H1 (cell line): Measurements from ENCODE around the gene ARHGAP26. TPM values are rescaled to one million over a fixed set of nuclear protein-coding genes. Genes with fewer than 3 reads are reported as not detected.

ENCODE experiments used
- CTCF ChIA-PET: fragments of 300-600 bp; sonication (Branson Sonifier 250); formaldehyde crosslinking; loops from one replicate; lab custom pipeline; 2021; ENCODE audit not compliant: partially characterized antibody; lab: Charles Lee
- POLR2A ChIA-PET: fragments of 300-600 bp; sonication (Branson Sonifier 250); formaldehyde crosslinking; loops from one replicate; lab custom pipeline; 2021; ENCODE audit warnings: inconsistent platforms; ENCODE audit not compliant: partially characterized antibody; lab: Charles Lee
- DNase-seq, 2 experiments: peaks; one replicate each; pipeline versions ENCODE4 v3.0.0 to v3.0.0-alpha.2; 2010 to 2022; ENCODE audit warnings: low spot score in 2 of 2, low read depth in 1 of 2, mixed read lengths in 1 of 2
- FAIRE-seq: peaks from 2 replicates; lab custom pipeline; 2011; peaks lifted over from hg19 to GRCh38; lab: Jason Lieb, UNC
- H2AFZ ChIP-seq: 2 replicates; pipeline ENCODE4 v1.8.1; 2012; ENCODE audit warnings: low read length, inconsistent platforms
- H2AK5ac ChIP-seq: 2 replicates; pipeline ENCODE4 v1.6.1; 2013; ENCODE audit warnings: low read depth, low read length
- H2BK120ac ChIP-seq: replicated peaks from 2 replicates; pipeline ENCODE3; 2013; ENCODE audit warnings: low read depth, low read length, inconsistent platforms
- H2BK12ac ChIP-seq: 2 replicates; pipeline ENCODE4 v1.6.1; 2013; ENCODE audit warnings: low read depth, low read length
- H2BK15ac ChIP-seq: 2 replicates; pipeline ENCODE4 v1.6.1; 2013; ENCODE audit warnings: low read length
- H2BK20ac ChIP-seq: 2 replicates; pipeline ENCODE4 v1.6.1; 2013; ENCODE audit warnings: low read length
- H2BK5ac ChIP-seq: 2 replicates; pipeline ENCODE4 v1.6.1; 2013; ENCODE audit warnings: low read depth, low read length
- H3K14ac ChIP-seq: 2 replicates; pipeline ENCODE4 v1.6.1; 2013; ENCODE audit warnings: inconsistent platforms; ENCODE audit not compliant: insufficient read length
- H3K18ac ChIP-seq: 2 replicates; pipeline ENCODE4 v1.6.1; 2013; ENCODE audit warnings: low read length; ENCODE audit errors: extremely low read depth
- H3K23ac ChIP-seq: 2 replicates; pipeline ENCODE4 v1.6.1; 2013; ENCODE audit warnings: inconsistent platforms; ENCODE audit not compliant: insufficient read length
- H3K23me2 ChIP-seq: 2 replicates; pipeline ENCODE4 v1.6.1; 2013; ENCODE audit warnings: low read depth, low read length
- H3K27ac ChIP-seq: 2 replicates; pipeline ENCODE4 v1.6.1; 2011; ENCODE audit warnings: low read depth, low read length, inconsistent platforms
- H3K27me3 ChIP-seq, 4 experiments: replicated peaks in 1 of 4; 1 replicate in 1 of 4; 2 replicates in 3 of 4; pipeline versions ENCODE4 v1.6.1 to v1.8.1; 2011 to 2013; ENCODE audit warnings: low read length in 3 of 4, mild to moderate bottlenecking in 3 of 4, inconsistent platforms in 2 of 4, mixed read lengths in 2 of 4, moderate library complexity in 1 of 4; ENCODE audit not compliant: control insufficient read depth in 3 of 4, insufficient read depth in 3 of 4; ENCODE audit errors: extremely low read depth in 1 of 4
- H3K36me3 ChIP-seq, 4 experiments: 2 replicates each; pipeline versions ENCODE4 v1.6.1 to v1.8.1; 2011 to 2013; ENCODE audit warnings: mild to moderate bottlenecking in 4 of 4, low read length in 3 of 4, moderate library complexity in 2 of 4, control low read depth in 1 of 4, inconsistent platforms in 1 of 4; ENCODE audit not compliant: insufficient read depth in 4 of 4, control insufficient read depth in 2 of 4
- H3K4ac ChIP-seq: replicated peaks from 2 replicates; pipeline ENCODE3; 2013; ENCODE audit warnings: low read length, low read depth, mixed read lengths, inconsistent platforms; ENCODE audit not compliant: insufficient read length
- H3K4me1 ChIP-seq, 4 experiments: replicated peaks in 1 of 4; 1 replicate in 1 of 4; 2 replicates in 3 of 4; pipeline versions ENCODE4 v1.6.1 to v1.8.1; 2011 to 2013; ENCODE audit warnings: low read length in 3 of 4, inconsistent platforms in 2 of 4, mixed read lengths in 1 of 4; ENCODE audit not compliant: insufficient read depth in 4 of 4, control insufficient read depth in 3 of 4
- H3K4me2 ChIP-seq, 2 experiments: 2 replicates each; pipeline versions ENCODE4 v1.6.1 to v1.8.1; 2011 to 2013; ENCODE audit warnings: low read depth in 2 of 2, low read length in 2 of 2, control low read depth in 1 of 2, inconsistent platforms in 1 of 2, mild to moderate bottlenecking in 1 of 2; ENCODE audit not compliant: insufficient read depth in 1 of 2
- H3K4me3 ChIP-seq, 4 experiments: fragments of 200-600, 300-600 bp in 1 of 4; sonication (generic), shearing (Covaris generic), sonication (Bioruptor Twin) in 1 of 4; 2 replicates each; pipeline versions ENCODE4 v1.5.1 to v1.8.1; 2011 to 2016; ENCODE audit warnings: low read length in 4 of 4, low read depth in 3 of 4, control low read depth in 2 of 4, inconsistent platforms in 2 of 4, mild to moderate bottlenecking in 2 of 4, mixed read lengths in 1 of 4, moderate library complexity in 1 of 4; ENCODE audit not compliant: insufficient read depth in 2 of 4; ENCODE audit errors: extremely low read depth in 1 of 4
- H3K56ac ChIP-seq: replicated peaks from 2 replicates; pipeline ENCODE3; 2013; ENCODE audit warnings: low read depth, mild to moderate bottlenecking, mixed read lengths, low read length, inconsistent platforms; ENCODE audit not compliant: insufficient read length
- H3K79me1 ChIP-seq: 2 replicates; pipeline ENCODE4 v1.6.1; 2013; ENCODE audit warnings: low read depth, low read length, control low read depth
- H3K79me2 ChIP-seq, 2 experiments: 2 replicates each; pipeline versions ENCODE4 v1.6.1 to v1.8.1; 2012 to 2013; ENCODE audit warnings: low read length in 2 of 2, mild to moderate bottlenecking in 2 of 2, inconsistent platforms in 1 of 2; ENCODE audit not compliant: insufficient read depth in 2 of 2, control insufficient read depth in 1 of 2
- H3K9ac ChIP-seq, 4 experiments: replicated peaks in 1 of 4; 1 replicate in 1 of 4; 2 replicates in 3 of 4; pipeline versions ENCODE4 v1.6.1 to v1.8.1; 2011 to 2013; ENCODE audit warnings: low read depth in 3 of 4, low read length in 3 of 4, control low read depth in 2 of 4, mild to moderate bottlenecking in 2 of 4, moderate library complexity in 2 of 4, inconsistent platforms in 1 of 4; ENCODE audit errors: extremely low read depth in 1 of 4
- H3K9me3 ChIP-seq, 2 experiments: 2 replicates each; pipeline versions ENCODE4 v1.6.1 to v1.8.1; 2012 to 2013; ENCODE audit warnings: mild to moderate bottlenecking in 2 of 2, moderate library complexity in 2 of 2, control low read depth in 1 of 2, inconsistent platforms in 1 of 2, low read depth in 1 of 2, low read length in 1 of 2, mixed read lengths in 1 of 2; ENCODE audit not compliant: insufficient read depth in 2 of 2
- H4K20me1 ChIP-seq, 2 experiments: replicated peaks in 1 of 2; 2 replicates each; pipeline versions ENCODE3 to v1.8.1; 2011 to 2013; ENCODE audit warnings: inconsistent platforms in 2 of 2, low read length in 2 of 2, mild to moderate bottlenecking in 1 of 2; ENCODE audit not compliant: insufficient read depth in 2 of 2, control insufficient read depth in 1 of 2
- H4K5ac ChIP-seq: 2 replicates; pipeline ENCODE4 v1.6.1; 2013; ENCODE audit warnings: low read length, low read depth, mixed read lengths, inconsistent platforms; ENCODE audit not compliant: insufficient read length
- H4K8ac ChIP-seq: 2 replicates; pipeline ENCODE4 v1.8.0; 2013; ENCODE audit warnings: mild to moderate bottlenecking, moderate library complexity, low read length, inconsistent platforms; ENCODE audit not compliant: insufficient read depth; ENCODE audit errors: extremely low read depth
- H4K91ac ChIP-seq: replicated peaks from 2 replicates; pipeline ENCODE3; 2013; ENCODE audit warnings: low read length, mixed read lengths, inconsistent platforms; ENCODE audit not compliant: insufficient read length
- ASH2L ChIP-seq: fragments of 200-600, 300-600 bp; sonication (generic); IDR thresholded peaks from one replicate; pipeline ENCODE4 v1.7.1; 2017; ENCODE audit warnings: low read length
- BCL11A ChIP-seq, 2 experiments: IDR thresholded peaks; one replicate each; pipeline ENCODE4 v1.6.1; 2011; ENCODE audit warnings: low read depth in 2 of 2, low read length in 2 of 2, mild to moderate bottlenecking in 2 of 2
- EGR1 ChIP-seq: IDR thresholded peaks from 2 replicates; pipeline ENCODE4 v1.6.1; 2011; ENCODE audit warnings: low read depth, low read length, borderline replicate concordance
- EZH2 ChIP-seq: fragments of 200-600 bp; sonication (generic); IDR thresholded peaks from 2 replicates; pipeline ENCODE4 v1.7.1; 2012; ENCODE audit warnings: low read depth, mild to moderate bottlenecking, moderate library complexity, low read length, inconsistent platforms; ENCODE audit not compliant: severe bottlenecking
- FOSL1 ChIP-seq: IDR thresholded peaks from 2 replicates; pipeline ENCODE4 v1.6.1; 2011; ENCODE audit warnings: mild to moderate bottlenecking, low read depth, low read length, moderate library complexity; ENCODE audit not compliant: insufficient read depth
- KDM4A ChIP-seq: IDR thresholded peaks from one replicate; pipeline ENCODE4 v1.7.1; 2012; ENCODE audit warnings: low read depth, mild to moderate bottlenecking, moderate library complexity, low read length, inconsistent platforms; ENCODE audit not compliant: severe bottlenecking
- POLR2A ChIP-seq, 2 experiments: IDR thresholded peaks; 1 replicate in 1 of 2; 2 replicates in 1 of 2; pipeline ENCODE4 v1.6.1; 2011; ENCODE audit warnings: low read depth in 2 of 2, low read length in 2 of 2, mild to moderate bottlenecking in 2 of 2; ENCODE audit errors: control extremely low read depth in 1 of 2
- RAD21 ChIP-seq, 2 experiments: IDR thresholded peaks in 1 of 2; conservative IDR thresholded peaks in 1 of 2; 2 replicates each; pipeline ENCODE4 v1.6.1; 2011; ENCODE audit warnings: low read depth in 2 of 2, low read length in 2 of 2, improper control_type of control experiment in 1 of 2, inconsistent platforms in 1 of 2, mild to moderate bottlenecking in 1 of 2, moderate library complexity in 1 of 2
- RBBP5 ChIP-seq: IDR thresholded peaks from 2 replicates; pipeline ENCODE4 v1.7.1; 2012; ENCODE audit warnings: low read depth, mild to moderate bottlenecking, inconsistent platforms, low read length, moderate library complexity, borderline replicate concordance
- SIX5 ChIP-seq: IDR thresholded peaks from 2 replicates; pipeline ENCODE4 v1.6.1; 2011; ENCODE audit warnings: mild to moderate bottlenecking, low read depth, low read length
- SP4 ChIP-seq: IDR thresholded peaks from 2 replicates; pipeline ENCODE4 v1.6.1; 2012; ENCODE audit warnings: low read length, inconsistent platforms
- TCF12 ChIP-seq: IDR thresholded peaks from 2 replicates; pipeline ENCODE4 v1.6.1; 2011; ENCODE audit warnings: low read depth, mild to moderate bottlenecking, low read length
- YY1 ChIP-seq: IDR thresholded peaks from 2 replicates; pipeline ENCODE4 v1.6.1; 2011; ENCODE audit warnings: low read depth, mild to moderate bottlenecking, low read length
- WGBS, 2 experiments: shearing (Covaris generic) in 1 of 2; methylation state at CpG; one replicate each; pipeline versions ENCODE4 v1.1.6 to v1.1.7; 2013 to 2015; ENCODE audit warnings: low lambda C conversion rate in 2 of 2, mixed read lengths in 2 of 2, inconsistent platforms in 1 of 2, low coverage in 1 of 2, missing lambda C conversion rate in 1 of 2; ENCODE audit not compliant: insufficient replicate concordance in 2 of 2, insufficient coverage in 1 of 2, insufficient read length in 1 of 2; ENCODE audit errors: extremely low coverage in 1 of 2, missing lambda C conversion rate in 1 of 2; 5-methylcytosine and 5-hydroxymethylcytosine counted together
- polyA plus RNA-seq, 7 experiments: library from polyadenylated mRNA; depleted of rRNA in 3 of 7; stranded (reverse) in 5 of 7; unstranded in 2 of 7; fragments of >200 nt in 5 of 7; fragments of 200-250 nt in 2 of 7; gene quantifications; 1 replicate in 5 of 7; 2 replicates in 1 of 7; 4 replicates in 1 of 7; pipeline versions ENCODE4 v1.2.1 to v1.2.3, GENCODE V29; 2011 to 2013; ENCODE audit warnings: missing spikeins in 2 of 7, mixed read lengths in 2 of 7
- total RNA-seq: library from RNA; stranded (reverse); fragmentation: NEBNext Ultra II Directional; extraction: Animal tissue kit (Norgen Biotek cat#: 25700); gene quantifications from 2 replicates; pipeline ENCODE4 v1.2.1, GENCODE V29; 2021
- TF ChIP-seq, protein P1 (sequence below): IDR thresholded peaks from 2 replicates; pipeline ENCODE4 v1.6.1; 2012; ENCODE audit warnings: inconsistent platforms
- TF ChIP-seq, protein P2 (sequence below): IDR thresholded peaks from 2 replicates; pipeline ENCODE4 v1.6.1; 2012; ENCODE audit warnings: inconsistent platforms

Gene ARHGAP26
- total and polyA plus RNA-seq, 2 of the 8 experiments (the other 6 are each of a cell fraction or from before 2014, with no cell fraction given): 7.1 to 24.8 TPM

DNA sequence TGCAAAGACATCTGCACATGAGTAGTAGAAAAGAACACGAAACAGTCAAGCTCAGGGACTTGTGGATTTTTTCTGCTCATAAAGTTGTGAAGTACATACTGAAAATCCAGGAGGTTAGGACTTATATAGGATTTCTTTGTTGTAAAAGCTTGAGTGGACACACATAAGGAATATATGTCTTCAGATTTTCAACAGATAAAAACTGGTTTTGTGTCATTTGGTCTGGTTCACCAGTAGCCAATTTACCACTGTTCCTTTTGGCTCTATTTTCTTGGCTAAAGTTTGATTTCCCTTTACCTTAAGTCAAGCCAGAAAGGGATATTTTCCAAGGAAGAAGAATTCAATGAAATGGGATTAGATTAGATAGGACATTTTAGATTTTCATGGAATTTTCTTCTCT lies 429.0 kb downstream of the ARHGAP26 start:
- Histone ChIP-seq H2BK120ac (no peak overlapping the region), H3K23ac (no peak overlapping the region), H3K79me2 (no peaks in the 10 kb centered on the region), H3K4me3 (no peak overlapping the region), H2BK5ac (no peak overlapping the region), H3K56ac (no peak overlapping the region), H3K4me1 (no peaks in the 10 kb centered on the region), H4K91ac (no peak overlapping the region), H3K27ac (no peak overlapping the region), H2BK20ac (no peak overlapping the region), H3K18ac (no peak overlapping the region), H2AFZ (no peak overlapping the region), H2BK12ac (no peak overlapping the region), H3K79me1 (no peaks in the 10 kb centered on the region), H3K9ac (no peak overlapping the region), H3K14ac (no peak overlapping the region), H2AK5ac (no peak overlapping the region), H4K8ac (no peak overlapping the region), H4K20me1 (no peaks in the 10 kb centered on the region), H3K9me3 (peaks cover 5% of the 10 kb centered on the region in 2 experiments; a peak in 2 of 4 replicates), H3K27me3 (no peaks in the 10 kb centered on the region), H3K23me2 (no peaks in the 10 kb centered on the region), H4K5ac (no peak overlapping the region), H2BK15ac (no peak overlapping the region), H3K4ac (no peak overlapping the region), H3K4me2 (no peak overlapping the region), H3K36me3 (no peaks in the 10 kb centered on the region)
- ChIA-PET CTCF (no interaction called here), POLR2A (no interaction called here)
- 94% methylated on average over 1 of the region's 1 CpG; no CpG with 5 or more reads in 1 of the 2 experiments for WGBS, 2 experiments
- no peak for DNase-seq
- no peak for FAIRE-seq
- TF ChIP-seq YY1: no peak
- TF ChIP-seq BCL11A (IDR thresholded peaks at IDR 0.05; ENCODE audit: low read depth in 2 of 2, low read length in 2 of 2): no peak
- TF ChIP-seq POLR2A (IDR thresholded peaks at IDR 0.05; ENCODE audit: control extremely low read depth in 1 of 2, low read depth in 2 of 2, low read length in 2 of 2): no peak
- TF ChIP-seq RBBP5: no peak
- TF ChIP-seq EGR1: no peak
- TF ChIP-seq TCF12: no peak
- no peak for TF ChIP-seq EZH2
- TF ChIP-seq, protein P1, sequence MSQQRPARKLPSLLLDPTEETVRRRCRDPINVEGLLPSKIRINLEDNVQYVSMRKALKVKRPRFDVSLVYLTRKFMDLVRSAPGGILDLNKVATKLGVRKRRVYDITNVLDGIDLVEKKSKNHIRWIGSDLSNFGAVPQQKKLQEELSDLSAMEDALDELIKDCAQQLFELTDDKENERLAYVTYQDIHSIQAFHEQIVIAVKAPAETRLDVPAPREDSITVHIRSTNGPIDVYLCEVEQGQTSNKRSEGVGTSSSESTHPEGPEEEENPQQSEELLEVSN: no peak
- TF ChIP-seq KDM4A: no peak
- TF ChIP-seq FOSL1: no peak
- no peak for TF ChIP-seq ASH2L
- TF ChIP-seq SP4: no peak
- TF ChIP-seq SIX5: no peak
- TF ChIP-seq RAD21 (IDR thresholded peaks at IDR 0.05 in 1 of 2, conservative IDR thresholded peaks at IDR 0.05 in 1 of 2; ENCODE audit: low read depth in 2 of 2, low read length in 2 of 2): no peak
- TF ChIP-seq, protein P2, sequence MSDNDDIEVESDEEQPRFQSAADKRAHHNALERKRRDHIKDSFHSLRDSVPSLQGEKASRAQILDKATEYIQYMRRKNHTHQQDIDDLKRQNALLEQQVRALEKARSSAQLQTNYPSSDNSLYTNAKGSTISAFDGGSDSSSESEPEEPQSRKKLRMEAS: no peak
